ENCODE measurements around the gene MGAT4C. TPM values are rescaled to one million over a fixed set of nuclear protein-coding genes. Genes with fewer than 3 reads are reported as not detected.

MGAT4C gene
- total RNA-seq, 4 donors from 2014 or later: 0.15 to 1.1 (median 0.60) TPM

DNA sequence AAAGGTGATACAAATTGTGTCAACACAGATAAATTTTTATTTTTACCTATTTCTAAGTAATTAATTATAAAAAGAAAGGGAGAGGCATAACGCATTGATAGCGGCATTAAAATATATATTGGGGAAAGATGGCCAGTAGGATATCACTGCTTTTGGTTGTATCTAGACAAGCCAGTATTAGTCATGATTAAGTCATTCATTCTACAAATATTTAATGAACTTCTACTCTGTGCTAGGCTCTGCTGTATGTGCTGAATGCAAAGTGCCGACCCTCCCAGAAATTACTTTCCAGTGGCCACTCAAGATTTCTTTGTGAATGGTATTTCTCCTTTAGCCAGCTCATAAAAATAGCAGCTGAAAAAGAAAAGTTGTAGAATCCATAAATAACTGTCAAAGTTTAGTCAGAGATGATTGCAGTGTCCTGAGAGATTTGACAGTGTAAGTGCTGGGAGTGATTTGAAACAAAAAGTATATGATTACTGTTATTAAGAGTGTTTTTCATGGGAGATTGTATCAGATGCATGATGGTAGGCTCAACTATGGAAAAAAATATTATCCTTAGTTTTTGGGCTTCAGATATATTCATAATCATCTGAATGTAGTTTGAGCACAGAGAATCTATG is 133.2 kb downstream of the MGAT4C start:
- TF ChIP-seq POLR2AphosphoS5 (IDR thresholded peaks at IDR 0.05): no peak
- no peak for TF ChIP-seq EP300 (IDR thresholded peaks at IDR 0.05)
- no peak for TF ChIP-seq POLR2A (IDR thresholded peaks at IDR 0.05)
- TF ChIP-seq, protein P1, sequence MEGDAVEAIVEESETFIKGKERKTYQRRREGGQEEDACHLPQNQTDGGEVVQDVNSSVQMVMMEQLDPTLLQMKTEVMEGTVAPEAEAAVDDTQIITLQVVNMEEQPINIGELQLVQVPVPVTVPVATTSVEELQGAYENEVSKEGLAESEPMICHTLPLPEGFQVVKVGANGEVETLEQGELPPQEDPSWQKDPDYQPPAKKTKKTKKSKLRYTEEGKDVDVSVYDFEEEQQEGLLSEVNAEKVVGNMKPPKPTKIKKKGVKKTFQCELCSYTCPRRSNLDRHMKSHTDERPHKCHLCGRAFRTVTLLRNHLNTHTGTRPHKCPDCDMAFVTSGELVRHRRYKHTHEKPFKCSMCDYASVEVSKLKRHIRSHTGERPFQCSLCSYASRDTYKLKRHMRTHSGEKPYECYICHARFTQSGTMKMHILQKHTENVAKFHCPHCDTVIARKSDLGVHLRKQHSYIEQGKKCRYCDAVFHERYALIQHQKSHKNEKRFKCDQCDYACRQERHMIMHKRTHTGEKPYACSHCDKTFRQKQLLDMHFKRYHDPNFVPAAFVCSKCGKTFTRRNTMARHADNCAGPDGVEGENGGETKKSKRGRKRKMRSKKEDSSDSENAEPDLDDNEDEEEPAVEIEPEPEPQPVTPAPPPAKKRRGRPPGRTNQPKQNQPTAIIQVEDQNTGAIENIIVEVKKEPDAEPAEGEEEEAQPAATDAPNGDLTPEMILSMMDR (IDR thresholded peaks at IDR 0.05): no peak
- H3K9me3 ChIP-seq: no peaks in the 10 kb centered on the region
- 58 to 60% methylated on average over 3 of the region's 3 CpGs for WGBS, 2 donors (ENCODE audit: low coverage in 1 of 2)
- H3K4me3 ChIP-seq: no peak overlapping the region
- no peaks in the 10 kb centered on the region for H3K27me3 ChIP-seq
- no peak overlapping the region for H3K27ac ChIP-seq
- no peak for ATAC-seq
- no peaks in the 10 kb centered on the region for H3K36me3 ChIP-seq
- no peaks in the 10 kb centered on the region for H3K4me1 ChIP-seq

DNA sequence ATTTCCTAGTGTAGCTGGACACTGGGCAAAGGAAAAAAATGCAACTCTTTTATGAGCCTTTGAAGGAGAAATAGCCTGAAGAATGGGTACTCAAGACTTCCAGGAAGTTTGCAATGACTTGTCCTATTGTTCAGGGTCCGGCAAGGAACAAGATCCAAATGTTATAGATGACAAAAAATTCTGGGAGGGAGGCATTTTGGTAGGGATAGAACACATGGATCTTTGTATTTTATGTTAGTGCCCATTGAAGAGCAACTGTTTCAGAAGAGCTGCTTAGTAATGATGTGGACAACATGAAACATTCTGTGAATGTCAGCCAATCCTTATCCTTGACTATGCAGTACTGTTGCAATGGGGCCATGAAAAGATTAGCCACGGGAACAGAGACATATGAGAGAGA is 138.0 kb downstream of the MGAT4C start:
- no peak overlapping the region for H3K27ac ChIP-seq
- no peaks in the 10 kb centered on the region for H3K36me3 ChIP-seq
- H3K27me3 ChIP-seq: no peaks in the 10 kb centered on the region
- no peak for ATAC-seq
- no peaks in the 10 kb centered on the region for H3K4me1 ChIP-seq
- H3K9me3 ChIP-seq: no peaks in the 10 kb centered on the region
- H3K4me3 ChIP-seq: no peak overlapping the region
- TF ChIP-seq, protein P1 (IDR thresholded peaks at IDR 0.05): no peak
- 54 to 67% methylated on average over 2 of the region's 2 CpGs for WGBS, 2 donors (ENCODE audit: low coverage in 1 of 2)

DNA sequence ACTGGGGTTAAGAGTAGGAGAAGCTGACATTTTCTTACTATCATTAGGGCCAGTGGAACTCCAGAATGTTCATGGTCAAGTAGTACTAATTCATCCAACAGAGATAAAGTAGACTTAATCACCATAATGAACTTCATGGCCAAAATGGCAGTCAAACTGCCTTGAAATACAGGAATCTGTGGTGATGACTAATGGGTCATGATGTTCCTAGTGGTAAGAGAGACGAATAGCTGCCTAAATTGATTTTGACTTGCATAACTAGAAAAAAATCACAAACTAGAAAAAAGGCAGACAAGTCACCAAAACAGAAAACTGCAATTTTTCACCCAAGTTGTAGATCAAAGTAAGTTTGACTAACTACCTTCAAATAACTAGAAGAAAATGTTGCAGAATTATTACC is 138.5 kb downstream of the MGAT4C start:
- ATAC-seq: no peak
- no peaks in the 10 kb centered on the region for H3K36me3 ChIP-seq
- no peak overlapping the region for H3K27ac ChIP-seq
- 38 to 40% methylated on average over 1 of the region's 1 CpG for WGBS, 2 donors (ENCODE audit: low coverage in 1 of 2)
- no peaks in the 10 kb centered on the region for H3K9me3 ChIP-seq
- H3K4me3 ChIP-seq: no peak overlapping the region
- no peaks in the 10 kb centered on the region for H3K4me1 ChIP-seq
- H3K27me3 ChIP-seq: no peaks in the 10 kb centered on the region
- TF ChIP-seq, protein P1 (IDR thresholded peaks at IDR 0.05): no peak
- TF ChIP-seq POLR2AphosphoS5 (IDR thresholded peaks at IDR 0.05): no peak
- no peak for TF ChIP-seq EP300 (IDR thresholded peaks at IDR 0.05)
- TF ChIP-seq POLR2A (IDR thresholded peaks at IDR 0.05): no peak

DNA sequence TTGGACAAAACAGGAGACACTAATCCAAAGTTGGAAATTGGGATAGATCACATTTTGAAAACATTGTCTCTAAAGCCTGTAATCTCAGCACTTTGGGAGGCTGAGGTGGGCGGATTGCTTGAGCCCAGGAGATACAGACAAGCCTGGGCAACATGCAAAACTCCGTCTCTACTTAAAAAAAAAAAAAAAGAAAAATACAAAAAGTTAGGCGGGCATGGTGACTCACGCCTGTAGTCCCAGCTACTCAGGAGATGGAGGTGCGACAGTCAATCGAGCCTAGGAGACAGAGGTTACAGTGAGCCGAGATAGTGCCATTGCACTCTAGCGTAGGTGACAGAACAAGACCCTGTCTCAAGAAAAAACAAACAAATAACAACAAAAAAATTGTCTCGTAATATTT is 152.1 kb downstream of the MGAT4C start:
- Histone ChIP-seq H3K27ac (no peak overlapping the region), H3K27me3 (no peaks in the 10 kb centered on the region), H3K36me3 (no peaks in the 10 kb centered on the region), H3K9me3 (no peaks in the 10 kb centered on the region), H3K4me3 (no peak overlapping the region), H3K4me1 (no peaks in the 10 kb centered on the region)
- TF ChIP-seq EP300 (IDR thresholded peaks at IDR 0.05): no peak
- TF ChIP-seq, protein P1 (IDR thresholded peaks at IDR 0.05): no peak
- TF ChIP-seq POLR2AphosphoS5 (IDR thresholded peaks at IDR 0.05): no peak
- no peak for TF ChIP-seq POLR2A (IDR thresholded peaks at IDR 0.05)
- no peak for ATAC-seq
- 71 to 80% methylated on average over 9 of the region's 9 CpGs for WGBS, 2 donors (ENCODE audit: low coverage in 1 of 2)

DNA sequence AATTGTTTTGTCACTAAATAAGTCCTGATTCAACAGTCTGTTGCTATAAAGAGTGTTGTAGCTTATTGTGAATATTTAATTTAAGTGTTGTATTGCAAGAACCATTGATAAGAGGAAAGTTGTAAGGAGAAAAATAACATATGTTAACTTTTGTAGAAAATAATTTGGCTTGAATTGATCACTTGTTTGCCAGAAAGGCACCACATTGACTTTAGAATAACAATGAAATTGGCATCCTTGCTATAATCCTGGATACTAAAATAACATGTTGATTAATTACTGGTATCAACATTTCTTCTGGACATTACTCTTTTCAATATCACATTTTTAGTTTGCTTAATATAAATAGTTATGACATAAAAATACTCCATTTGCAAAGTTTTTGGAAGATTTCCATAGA is 159.0 kb downstream of the MGAT4C start:
- Histone ChIP-seq H3K9me3 (no peaks in the 10 kb centered on the region), H3K27me3 (no peaks in the 10 kb centered on the region), H3K27ac (no peak overlapping the region), H3K4me1 (no peaks in the 10 kb centered on the region), H3K4me3 (no peak overlapping the region), H3K36me3 (no peaks in the 10 kb centered on the region)
- no peak for ATAC-seq
- TF ChIP-seq POLR2AphosphoS5 (IDR thresholded peaks at IDR 0.05): no peak
- TF ChIP-seq EP300 (IDR thresholded peaks at IDR 0.05): no peak
- TF ChIP-seq, protein P1 (IDR thresholded peaks at IDR 0.05): no peak
- TF ChIP-seq POLR2A (IDR thresholded peaks at IDR 0.05): no peak
